HG02973 (cell line): ENCODE data around the gene NT5DC2.

Source experiments
- ATAC-seq: cut with Tn5 transposase; IDR thresholded peaks from one replicate; pipeline ENCODE4 v1.9.1; 2021; ENCODE audit warnings: moderate library complexity; ENCODE audit not compliant: unreplicated experiment

The NT5DC2 gene

DNA sequence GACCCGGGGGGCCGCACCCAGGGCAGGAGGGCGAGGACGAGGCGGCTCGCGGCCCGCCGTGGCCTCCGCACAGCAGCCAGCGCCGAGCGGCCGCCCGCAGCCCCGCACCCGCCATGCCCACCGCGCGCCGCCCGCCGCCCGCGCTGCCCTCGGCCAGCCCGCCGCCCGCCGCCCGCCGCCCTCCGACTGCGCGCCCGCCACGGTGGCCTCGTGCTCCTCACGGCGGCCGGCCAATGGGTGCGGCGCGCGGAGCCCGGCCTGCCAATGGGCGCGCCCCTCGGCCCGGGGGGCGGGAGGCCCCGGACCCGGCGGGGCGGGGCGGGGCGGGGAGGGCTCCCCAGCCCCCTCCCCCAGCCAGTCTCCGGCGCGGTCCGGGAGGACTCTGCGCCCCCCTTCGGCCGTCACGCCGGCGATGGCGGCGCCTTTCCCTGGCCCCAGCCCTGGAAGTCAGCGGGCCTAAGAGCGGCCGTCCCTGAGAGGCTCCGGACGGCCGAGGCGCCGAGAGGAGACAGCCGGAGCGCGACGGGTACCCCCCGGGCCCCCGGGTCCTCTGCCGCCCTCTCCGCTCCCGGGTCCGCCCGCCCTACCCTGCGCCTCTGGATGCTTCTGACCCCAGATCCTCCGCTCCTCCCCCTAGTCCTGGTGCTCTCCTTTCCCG is at the start of gene NT5DC2:
NT5DC2 (minus strand) TSS at position 235 of the 658 bp plus-strand sequence; CDS start at position 115, 120 bp downstream.
- ATAC-seq = no peak

GRCh38 chr3:52574056-52574965 is 40.7 kb upstream of the NT5DC2 start:
- no peak for ATAC-seq

DNA sequence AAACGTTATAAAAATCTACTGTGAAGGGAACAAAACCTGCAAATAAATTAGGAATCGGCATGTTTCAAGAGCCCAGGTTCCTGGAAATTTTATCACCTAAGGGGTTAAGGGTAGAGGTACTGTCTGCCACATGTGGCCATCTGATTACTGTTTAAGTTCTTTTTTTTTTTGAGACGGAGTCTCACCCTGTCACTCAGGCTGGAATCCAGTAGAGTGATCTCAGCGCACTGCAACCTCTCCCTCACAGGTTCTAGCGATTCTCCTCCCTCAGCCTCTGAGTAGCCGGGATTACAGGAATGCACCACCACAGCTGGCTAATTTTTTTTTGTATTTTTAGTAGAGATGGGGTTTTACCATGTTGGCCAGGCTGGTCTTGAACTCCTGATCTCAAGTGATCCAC is 38.6 kb upstream of the NT5DC2 start:
- no peak for ATAC-seq

DNA sequence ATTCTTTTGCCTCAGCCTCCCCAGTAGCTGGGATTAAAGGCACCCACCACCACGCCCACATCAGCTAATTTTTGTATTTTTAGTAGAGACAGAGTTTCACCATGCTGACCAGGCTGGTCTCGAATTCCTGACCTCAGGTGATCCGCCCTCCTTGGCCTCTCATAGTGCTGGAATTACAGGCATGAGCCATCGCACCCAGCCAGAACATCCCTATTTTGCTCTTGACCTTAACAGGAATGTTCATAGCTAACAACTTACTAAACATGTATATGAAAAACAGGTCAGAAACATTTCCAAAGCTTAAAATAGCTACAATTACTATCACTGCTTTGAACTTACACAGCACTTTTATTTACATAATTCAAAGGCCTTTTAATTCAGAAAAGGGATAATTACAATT is 36.4 kb upstream of the NT5DC2 start:
- no peak for ATAC-seq

GRCh38 chr3:52568069-52568468 is 34.4 kb upstream of the NT5DC2 start:
- no peak for ATAC-seq

DNA sequence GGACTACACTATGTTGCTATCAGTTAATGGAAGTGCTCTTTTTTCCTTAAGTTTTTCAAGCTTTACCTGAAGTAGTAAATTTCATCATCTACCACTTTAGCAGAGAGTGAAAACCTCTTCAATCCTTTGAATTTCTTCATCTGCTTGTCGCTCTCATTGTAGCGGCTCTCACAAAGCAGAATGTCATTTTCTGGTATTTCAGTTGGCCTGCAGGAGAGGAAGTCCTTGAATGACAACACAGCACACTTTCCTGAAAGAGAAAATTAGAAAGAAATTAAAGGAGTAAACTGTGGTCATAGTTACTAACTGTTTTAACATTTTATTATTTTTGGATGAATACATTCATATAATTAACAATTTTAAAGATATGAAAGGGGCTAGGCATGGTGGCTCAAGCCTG is 30.3 kb upstream of the NT5DC2 start:
- ATAC-seq = no peak

DNA sequence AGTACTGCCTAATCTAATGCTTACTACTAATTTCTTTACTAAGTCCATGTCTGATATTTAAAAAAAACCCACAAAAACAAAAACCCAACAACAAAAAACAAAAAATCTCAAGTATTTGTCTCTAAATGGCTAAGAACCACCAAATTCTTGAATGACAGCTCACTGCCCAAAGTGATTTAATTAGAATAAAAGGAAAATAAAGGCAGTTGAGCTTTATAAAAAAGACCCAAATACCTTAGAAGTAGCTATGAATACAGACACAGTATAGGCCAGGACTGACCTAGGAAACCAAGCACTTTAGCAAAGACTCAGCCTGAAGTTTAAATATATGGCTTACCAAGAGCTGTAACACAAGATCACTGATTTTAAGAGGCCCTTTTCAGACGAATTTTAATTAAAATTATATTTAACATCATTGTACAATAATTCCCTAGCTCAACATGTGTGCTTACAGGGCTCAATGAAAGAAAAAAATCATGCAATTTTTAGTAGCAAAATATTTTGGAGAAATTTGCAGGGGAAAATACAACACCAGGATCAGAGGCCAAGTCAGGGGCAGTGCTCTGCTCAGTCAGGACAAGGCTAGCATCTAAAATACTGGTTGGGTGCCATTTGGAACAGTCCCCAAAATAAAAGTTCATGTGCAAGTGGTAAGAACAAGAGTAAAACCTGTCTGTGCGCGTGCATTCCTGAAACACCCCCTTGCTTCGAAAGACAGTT is 27.5 kb upstream of the NT5DC2 start:
- no peak for ATAC-seq

GRCh38 chr3:52558436-52558835 is 24.8 kb upstream of the NT5DC2 start:
- no peak for ATAC-seq

- ATAC-seq = no peak
These were observed 23.6 kb upstream of the NT5DC2 start for GRCh38 chr3:52557011-52557960.

DNA sequence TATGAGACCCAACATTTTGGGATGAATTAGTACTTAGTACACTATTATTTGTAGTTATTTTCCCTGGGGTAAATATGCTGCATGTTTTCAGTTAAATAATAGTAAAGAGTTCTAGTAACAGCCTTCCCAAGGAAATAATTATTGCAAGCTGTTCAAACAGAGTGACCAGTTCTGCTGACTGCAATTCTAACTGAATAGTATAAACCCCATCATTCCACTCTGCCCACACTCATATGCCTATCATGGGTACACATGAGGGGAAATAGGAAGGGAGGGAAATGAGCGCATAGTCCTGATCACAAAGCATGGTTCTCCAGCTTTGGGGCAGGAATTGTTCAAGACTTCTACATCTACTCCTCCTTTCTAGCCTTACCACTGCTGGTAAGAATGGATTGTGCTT is 21.4 kb upstream of the NT5DC2 start:
- ATAC-seq = no peak

DNA sequence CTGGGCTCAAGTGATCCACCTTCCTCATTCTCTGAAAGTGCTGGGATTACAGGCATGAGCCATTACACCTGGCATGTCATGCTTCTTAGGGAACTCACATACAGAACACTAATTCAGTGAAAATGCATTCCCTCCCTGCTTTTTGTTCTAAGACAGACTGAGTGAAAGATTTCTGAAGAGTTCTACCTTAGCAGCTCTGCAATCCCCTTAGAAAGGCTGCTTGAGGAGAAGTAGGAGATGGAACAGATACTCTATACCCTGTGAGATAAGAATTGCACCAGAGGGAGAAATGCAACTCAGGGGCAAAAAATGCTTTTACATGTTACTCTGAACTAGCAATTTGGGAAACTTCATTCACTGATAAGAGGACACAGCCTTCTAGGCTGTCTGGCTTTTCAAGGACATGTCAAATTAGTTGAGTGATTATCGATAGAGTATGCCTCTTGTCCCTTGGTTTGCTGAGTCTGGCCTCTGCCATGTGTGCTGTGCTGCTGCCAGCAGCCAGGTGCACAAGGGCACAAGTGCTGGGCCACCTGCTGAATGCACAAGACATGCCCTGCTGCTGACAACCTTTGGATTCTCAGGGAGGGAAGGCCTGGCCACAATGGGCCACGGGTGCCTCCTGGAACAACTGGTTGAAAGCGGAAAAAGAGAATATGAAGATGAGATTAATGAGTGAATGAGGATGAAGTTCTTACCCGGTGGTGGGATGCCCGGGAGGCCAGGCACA is 20.5 kb upstream of the NT5DC2 start:
- no peak for ATAC-seq

- ATAC-seq = no peak
These were observed 18.4 kb upstream of the NT5DC2 start for GRCh38 chr3:52552089-52552488.

DNA sequence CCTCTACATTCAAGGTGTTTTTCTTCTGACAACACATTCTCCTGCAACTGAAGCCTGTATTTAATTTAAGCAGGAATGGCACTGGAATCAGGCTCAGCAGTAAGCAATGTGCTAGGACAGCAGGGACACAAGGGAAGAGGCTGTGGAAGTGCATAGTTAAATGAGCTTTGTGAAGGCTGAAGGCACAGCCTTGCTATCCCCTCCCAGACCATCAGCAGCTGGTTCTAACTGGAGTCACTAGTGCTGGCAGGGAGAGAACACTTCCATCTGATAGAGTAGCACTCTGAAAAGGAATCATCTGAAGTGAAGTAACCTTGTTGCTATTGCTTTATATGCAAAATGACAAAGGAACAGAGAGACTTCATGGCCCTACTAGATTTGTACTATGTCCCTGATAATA is 17.5 kb upstream of the NT5DC2 start:
- ATAC-seq = no peak

GRCh38 chr3:52547143-52547542 is 13.5 kb upstream of the NT5DC2 start:
- ATAC-seq = no peak

DNA sequence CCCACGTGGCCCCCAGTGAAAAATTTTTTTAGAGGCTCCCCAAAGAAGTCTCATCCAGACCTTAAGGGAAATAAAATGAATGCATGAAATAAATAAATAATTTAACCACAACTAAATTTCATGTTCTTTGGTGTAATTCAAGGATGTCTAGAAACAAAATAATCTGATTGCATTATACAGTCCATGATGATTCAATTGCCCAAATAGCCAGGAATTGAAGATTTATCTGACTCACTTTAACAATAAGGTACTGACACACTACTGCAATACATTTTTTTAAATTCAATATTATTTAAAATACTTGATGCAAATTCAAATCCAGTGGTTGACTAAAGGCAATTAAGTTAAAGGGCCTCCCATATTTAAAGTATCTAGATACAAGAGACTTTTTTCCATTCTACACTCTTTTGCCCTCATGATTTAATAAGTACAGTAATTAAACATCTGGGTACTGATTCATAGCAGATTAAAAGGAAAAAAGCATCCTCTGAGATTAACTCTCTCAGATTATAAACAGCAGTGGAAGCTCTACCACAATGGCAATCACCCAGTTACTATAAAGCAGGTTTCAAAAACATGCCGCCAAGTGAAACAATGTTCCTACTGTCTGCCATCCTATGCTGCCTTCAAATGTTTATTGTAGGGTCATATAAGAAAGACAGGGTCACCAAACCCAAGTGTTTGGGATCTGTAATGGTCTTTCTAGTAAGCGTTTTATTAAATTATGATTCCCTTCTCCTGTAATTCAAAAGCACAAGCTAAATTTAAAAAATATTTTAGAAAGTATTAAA is 12.6 kb upstream of the NT5DC2 start:
- no peak for ATAC-seq

- ATAC-seq = no peak
These were observed 11.3 kb upstream of the NT5DC2 start for GRCh38 chr3:52544937-52545336.

- ATAC-seq = no peak
These were observed 7.4 kb upstream of the NT5DC2 start for GRCh38 chr3:52541050-52541449.

DNA sequence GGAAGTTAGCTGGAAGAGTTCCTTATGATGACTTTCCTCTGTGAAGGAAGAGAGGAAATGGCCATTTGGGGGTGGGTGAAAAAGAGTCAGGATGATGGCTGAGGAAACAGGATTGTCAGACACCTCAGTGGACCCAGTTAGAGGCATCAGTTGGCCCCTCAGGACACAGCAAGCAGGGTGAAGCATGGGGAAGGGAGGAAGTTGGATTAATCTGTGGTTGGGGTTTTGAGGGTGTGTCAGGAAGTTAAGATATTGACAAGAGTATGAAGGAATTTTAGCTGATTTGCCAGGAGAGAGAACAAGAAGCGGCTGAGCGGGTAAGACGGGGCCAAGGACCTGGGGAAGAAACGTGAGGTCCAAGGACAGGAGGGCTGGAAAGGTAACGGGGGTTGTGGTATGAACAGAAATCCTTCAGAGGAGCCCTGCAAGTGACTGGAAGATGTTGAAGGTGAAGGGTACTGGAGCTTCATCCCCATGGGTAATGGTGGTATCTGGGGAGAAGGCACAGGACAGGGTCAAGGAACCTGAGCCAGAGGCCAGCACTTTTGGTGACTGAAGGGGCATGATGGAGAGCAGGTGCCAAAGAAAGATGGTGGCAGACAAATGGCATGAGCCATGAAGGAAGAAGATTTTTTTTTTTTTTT is 5.5 kb upstream of the NT5DC2 start:
- ATAC-seq = no peak
